Sigmoid colon (tissue), 4 donors: ENCODE measurements around the gene SHOC1.

Experiments
- EP300 ChIP-seq, 4 donors: sonication (generic); formaldehyde crosslinking; IDR thresholded peaks; one replicate each; pipeline ENCODE4 v1.6.1; 2017; ENCODE audit warnings: antibody characterized with exemption in 4 of 4
- POLR2A ChIP-seq, 2 donors: fragments of 450-650 bp; IDR thresholded peaks; one replicate each; pipeline ENCODE4 v1.6.1; 2016; ENCODE audit warnings: antibody characterized with exemption in 2 of 2, mild to moderate bottlenecking in 2 of 2, moderate library complexity in 2 of 2
- POLR2AphosphoS5 ChIP-seq, 4 donors: sonication (generic); formaldehyde crosslinking; IDR thresholded peaks; one replicate each; pipeline ENCODE4 v1.6.1; 2017; ENCODE audit warnings: antibody characterized with exemption in 4 of 4
- TF ChIP-seq, protein P1 (sequence below), 4 experiments: fragments of 450-650 bp in 3 of 4; fragments of 200-600 bp in 1 of 4; IDR thresholded peaks; one replicate each; pipeline ENCODE4 v1.5.1; 2016 to 2019; ENCODE audit warnings: antibody characterized with exemption in 4 of 4, mild to moderate bottlenecking in 3 of 4, moderate library complexity in 2 of 4

DNA sequence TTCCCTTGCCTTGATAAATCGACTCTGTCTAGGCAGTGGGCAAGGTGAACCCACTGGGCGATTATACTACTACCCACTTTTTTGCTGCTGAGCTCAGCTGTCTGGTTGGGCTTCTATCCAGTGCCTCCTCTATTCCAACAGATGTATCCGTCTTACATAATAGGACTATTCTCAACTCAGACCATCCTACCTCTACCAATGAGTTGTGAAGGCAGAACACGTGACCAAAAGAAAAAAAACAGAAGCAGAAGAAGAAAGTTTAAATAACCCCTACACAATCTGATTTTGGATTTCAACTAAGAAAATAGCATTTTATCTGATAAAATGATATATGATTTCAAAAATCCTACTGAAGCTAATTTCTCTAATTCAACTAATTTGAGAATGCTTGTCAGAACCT is 16.2 kb upstream of the SHOC1 start:
- TF ChIP-seq POLR2AphosphoS5 (IDR thresholded peaks at IDR 0.05) (no peak), EP300 (IDR thresholded peaks at IDR 0.05) (no peak), POLR2A (IDR thresholded peaks at IDR 0.05) (no peak)
- TF ChIP-seq, protein P1, sequence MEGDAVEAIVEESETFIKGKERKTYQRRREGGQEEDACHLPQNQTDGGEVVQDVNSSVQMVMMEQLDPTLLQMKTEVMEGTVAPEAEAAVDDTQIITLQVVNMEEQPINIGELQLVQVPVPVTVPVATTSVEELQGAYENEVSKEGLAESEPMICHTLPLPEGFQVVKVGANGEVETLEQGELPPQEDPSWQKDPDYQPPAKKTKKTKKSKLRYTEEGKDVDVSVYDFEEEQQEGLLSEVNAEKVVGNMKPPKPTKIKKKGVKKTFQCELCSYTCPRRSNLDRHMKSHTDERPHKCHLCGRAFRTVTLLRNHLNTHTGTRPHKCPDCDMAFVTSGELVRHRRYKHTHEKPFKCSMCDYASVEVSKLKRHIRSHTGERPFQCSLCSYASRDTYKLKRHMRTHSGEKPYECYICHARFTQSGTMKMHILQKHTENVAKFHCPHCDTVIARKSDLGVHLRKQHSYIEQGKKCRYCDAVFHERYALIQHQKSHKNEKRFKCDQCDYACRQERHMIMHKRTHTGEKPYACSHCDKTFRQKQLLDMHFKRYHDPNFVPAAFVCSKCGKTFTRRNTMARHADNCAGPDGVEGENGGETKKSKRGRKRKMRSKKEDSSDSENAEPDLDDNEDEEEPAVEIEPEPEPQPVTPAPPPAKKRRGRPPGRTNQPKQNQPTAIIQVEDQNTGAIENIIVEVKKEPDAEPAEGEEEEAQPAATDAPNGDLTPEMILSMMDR (IDR thresholded peaks at IDR 0.05) = no peak
